Smooth muscle cell (in vitro differentiated cells): ENCODE measurements around the gene MLPH. TPM values are rescaled to one million over a fixed set of nuclear protein-coding genes. Genes with fewer than 3 reads are reported as not detected.

Experiments used
- DNase-seq: peaks from one replicate; lab custom pipeline; 2025; ENCODE audit not compliant: unreplicated experiment; lab: John Stamatoyannopoulos, UW
- H2AFZ ChIP-seq: fragments of 200-600 bp; sonication (generic); 2 replicates; pipeline ENCODE4 v1.6.0; 2016; ENCODE audit warnings: antibody characterized with exemption, low read depth, mild to moderate bottlenecking
- H3F3A ChIP-seq: fragments of 200-600 bp; sonication (generic); 2 replicates; pipeline ENCODE4 v1.6.0; 2017; ENCODE audit warnings: antibody characterized with exemption, low read depth
- H3K27ac ChIP-seq: fragments of 200-600 bp; sonication (generic); 2 replicates; pipeline ENCODE4 v1.5.1; 2016; ENCODE audit warnings: low read depth, mild to moderate bottlenecking
- H3K27me3 ChIP-seq: fragments of 200-600 bp; sonication (generic); 2 replicates; pipeline ENCODE4 v1.6.1; 2016; ENCODE audit warnings: low read depth, mild to moderate bottlenecking
- H3K36me3 ChIP-seq: fragments of 200-600 bp; sonication (generic); 2 replicates; pipeline ENCODE4 v1.5.1; 2016; ENCODE audit warnings: low read depth
- H3K4me1 ChIP-seq: fragments of 200-600 bp; sonication (generic); 2 replicates; pipeline ENCODE4 v1.5.1; 2016; ENCODE audit warnings: low read depth
- H3K4me2 ChIP-seq: fragments of 200-600 bp; sonication (generic); 2 replicates; pipeline ENCODE4 v1.6.0; 2016; ENCODE audit warnings: mild to moderate bottlenecking
- H3K4me3 ChIP-seq: fragments of 200-600 bp; sonication (generic); 2 replicates; pipeline ENCODE4 v1.5.1; 2016; ENCODE audit warnings: mild to moderate bottlenecking
- H3K79me2 ChIP-seq: fragments of 200-600 bp; sonication (generic); 2 replicates; pipeline ENCODE4 v1.6.0; 2016; ENCODE audit warnings: low read depth, mild to moderate bottlenecking
- H3K9ac ChIP-seq: fragments of 200-600 bp; sonication (generic); 2 replicates; pipeline ENCODE4 v1.6.0; 2016; ENCODE audit warnings: low read depth
- H3K9me3 ChIP-seq: fragments of 200-600 bp; sonication (generic); replicated peaks from 2 replicates; pipeline ENCODE4 v1.5.1; 2016; ENCODE audit warnings: low read depth
- H4K20me1 ChIP-seq: fragments of 200-600 bp; sonication (generic); 2 replicates; pipeline ENCODE4 v1.6.0; 2016; ENCODE audit warnings: low read depth
- WGBS: methylation state at CpG from one replicate; pipeline ENCODE4 v1.1.7; 2016; ENCODE audit warnings: low lambda C conversion rate; 5-methylcytosine and 5-hydroxymethylcytosine counted together
- polyA plus RNA-seq: library from polyadenylated mRNA; unstranded; fragments of >200 nt; fragmentation: Nextera tagmentation; extraction: Ambion mirVana; gene quantifications from 2 replicates; pipeline ENCODE4 v1.2.1, GENCODE V29; 2016
- total RNA-seq: library from RNA; depleted of rRNA; stranded (reverse); fragments of >200 nt; gene quantifications from 2 replicates; pipeline ENCODE4 v1.2.3, GENCODE V29; 2014
- TF ChIP-seq, protein P1 (sequence below): fragments of 200-600 bp; sonication (generic); IDR thresholded peaks from 2 replicates; pipeline ENCODE4 v1.5.1; 2017; ENCODE audit warnings: borderline replicate concordance, mild to moderate bottlenecking, antibody characterized with exemption; ENCODE audit not compliant: insufficient read depth, poor library complexity, severe bottlenecking

MLPH gene
- total and polyA plus RNA-seq, 2 experiments from 2014 or later, result 32.8 to 36.4 TPM

DNA sequence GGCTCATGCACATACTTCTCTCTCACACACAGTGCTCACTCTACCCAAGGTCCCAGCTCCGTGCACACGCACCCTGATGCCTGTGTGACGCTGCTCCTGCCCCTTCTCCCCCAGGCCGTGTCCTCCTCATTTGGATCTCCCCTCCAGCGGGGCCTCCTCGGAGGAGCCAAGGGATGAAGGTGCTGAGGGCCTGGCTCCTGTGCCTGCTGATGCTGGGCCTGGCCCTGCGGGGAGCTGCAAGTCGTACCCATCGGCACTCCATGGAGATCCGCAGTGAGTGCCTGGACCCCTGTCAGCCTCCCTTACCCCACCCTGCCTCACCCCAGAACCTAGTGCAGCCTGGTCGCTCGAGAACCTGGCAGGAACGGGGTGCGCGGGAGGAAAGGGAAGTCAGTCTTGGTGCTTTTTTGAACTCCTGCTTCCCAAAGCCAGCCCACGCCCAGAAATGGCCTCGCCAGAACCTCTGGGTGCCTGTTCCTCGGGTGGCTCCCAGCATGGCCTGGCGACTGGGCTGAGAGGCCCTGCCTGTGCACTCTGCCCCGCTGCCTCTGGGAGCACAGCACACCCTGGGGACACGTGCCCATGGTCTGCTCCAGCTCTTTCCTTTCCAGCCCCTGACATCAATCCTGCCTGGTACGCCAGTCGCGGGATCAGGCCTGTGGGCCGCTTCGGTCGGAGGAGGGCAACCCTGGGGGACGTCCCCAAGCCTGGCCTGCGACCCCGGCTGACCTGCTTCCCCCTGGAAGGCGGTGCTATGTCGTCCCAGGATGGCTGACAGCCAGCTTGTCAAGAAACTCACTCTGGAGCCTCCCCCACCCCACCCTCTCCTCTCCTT is 79.6 kb downstream of the MLPH start, which contains the start of gene PRLH:
Gene PRLH, plus strand, starts transcription at position 174 of the 835 bp plus-strand sequence. Its CDS starts 0 bp downstream, at position 174.
- H3K36me3 ChIP-seq, result no peaks in the 10 kb centered on the region
- no peaks in the 10 kb centered on the region for H3K4me1 ChIP-seq
- no peaks in the 10 kb centered on the region for H4K20me1 ChIP-seq
- no peaks in the 10 kb centered on the region for H3K9me3 ChIP-seq
- no peak within 1 kb of the TSS for H3K4me3 ChIP-seq
- 91% methylated on average over 32 of the region's 32 CpGs for WGBS
- no peak for DNase-seq
- no peak within 1 kb of the TSS for H3K4me2 ChIP-seq
- TF ChIP-seq, protein P1, sequence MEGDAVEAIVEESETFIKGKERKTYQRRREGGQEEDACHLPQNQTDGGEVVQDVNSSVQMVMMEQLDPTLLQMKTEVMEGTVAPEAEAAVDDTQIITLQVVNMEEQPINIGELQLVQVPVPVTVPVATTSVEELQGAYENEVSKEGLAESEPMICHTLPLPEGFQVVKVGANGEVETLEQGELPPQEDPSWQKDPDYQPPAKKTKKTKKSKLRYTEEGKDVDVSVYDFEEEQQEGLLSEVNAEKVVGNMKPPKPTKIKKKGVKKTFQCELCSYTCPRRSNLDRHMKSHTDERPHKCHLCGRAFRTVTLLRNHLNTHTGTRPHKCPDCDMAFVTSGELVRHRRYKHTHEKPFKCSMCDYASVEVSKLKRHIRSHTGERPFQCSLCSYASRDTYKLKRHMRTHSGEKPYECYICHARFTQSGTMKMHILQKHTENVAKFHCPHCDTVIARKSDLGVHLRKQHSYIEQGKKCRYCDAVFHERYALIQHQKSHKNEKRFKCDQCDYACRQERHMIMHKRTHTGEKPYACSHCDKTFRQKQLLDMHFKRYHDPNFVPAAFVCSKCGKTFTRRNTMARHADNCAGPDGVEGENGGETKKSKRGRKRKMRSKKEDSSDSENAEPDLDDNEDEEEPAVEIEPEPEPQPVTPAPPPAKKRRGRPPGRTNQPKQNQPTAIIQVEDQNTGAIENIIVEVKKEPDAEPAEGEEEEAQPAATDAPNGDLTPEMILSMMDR, result no peak
- H3K79me2 ChIP-seq, result no peaks in the 10 kb centered on the region
- no peaks in the 10 kb centered on the region for H3F3A ChIP-seq
- no peak within 1 kb of the TSS for H3K9ac ChIP-seq
- no peak within 1 kb of the TSS for H2AFZ ChIP-seq
- no peak within 1 kb of the TSS for H3K27ac ChIP-seq
- H3K27me3 ChIP-seq, result no peaks in the 10 kb centered on the region

DNA sequence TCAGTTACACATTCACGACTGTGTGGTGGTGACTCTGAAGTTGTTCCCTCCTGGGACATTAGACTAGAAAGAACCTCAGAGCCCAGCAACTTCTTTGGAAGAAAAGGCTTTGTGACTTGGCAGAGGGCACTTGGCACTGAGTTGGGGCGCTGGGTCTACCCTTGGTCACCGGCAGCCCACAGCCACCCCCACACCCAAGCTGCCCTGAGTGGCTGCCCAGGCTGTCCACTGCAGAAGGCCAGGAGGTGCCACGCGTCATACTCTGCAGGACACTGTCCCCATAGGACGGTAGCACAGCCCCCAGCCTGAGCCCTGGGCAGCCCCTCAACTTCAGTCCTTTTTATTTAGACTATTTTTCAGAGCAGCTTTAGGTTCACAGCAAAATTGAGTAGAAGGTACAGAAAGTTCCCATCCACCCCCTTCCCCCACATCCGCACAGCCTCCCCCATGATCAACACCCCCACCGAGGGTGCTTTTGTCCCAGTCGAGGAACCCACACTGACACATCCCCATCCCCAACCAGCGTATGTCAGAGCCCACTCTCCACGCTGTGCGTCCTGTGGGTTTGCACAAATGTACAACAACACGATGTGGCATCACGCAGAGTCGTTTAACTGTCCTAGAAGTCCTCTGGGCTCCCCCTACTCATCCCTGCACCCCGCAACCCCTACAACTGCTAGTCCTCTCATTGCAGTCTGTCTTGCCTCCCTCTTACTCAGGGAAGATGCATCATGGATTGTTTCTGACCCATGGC is 80.4 kb downstream of the MLPH start:
- 88% methylated on average over 16 of the region's 16 CpGs for WGBS
- Histone ChIP-seq H3K4me1 (no peaks in the 10 kb centered on the region), H3K27ac (no peak overlapping the region), H3K27me3 (no peaks in the 10 kb centered on the region), H3K4me3 (no peak overlapping the region), H3K4me2 (no peak overlapping the region), H3F3A (no peaks in the 10 kb centered on the region), H3K79me2 (no peaks in the 10 kb centered on the region), H3K9me3 (no peaks in the 10 kb centered on the region), H3K9ac (no peak overlapping the region), H3K36me3 (no peaks in the 10 kb centered on the region), H4K20me1 (no peaks in the 10 kb centered on the region), H2AFZ (no peak overlapping the region)
- TF ChIP-seq, protein P1, result no peak
- no peak for DNase-seq

DNA sequence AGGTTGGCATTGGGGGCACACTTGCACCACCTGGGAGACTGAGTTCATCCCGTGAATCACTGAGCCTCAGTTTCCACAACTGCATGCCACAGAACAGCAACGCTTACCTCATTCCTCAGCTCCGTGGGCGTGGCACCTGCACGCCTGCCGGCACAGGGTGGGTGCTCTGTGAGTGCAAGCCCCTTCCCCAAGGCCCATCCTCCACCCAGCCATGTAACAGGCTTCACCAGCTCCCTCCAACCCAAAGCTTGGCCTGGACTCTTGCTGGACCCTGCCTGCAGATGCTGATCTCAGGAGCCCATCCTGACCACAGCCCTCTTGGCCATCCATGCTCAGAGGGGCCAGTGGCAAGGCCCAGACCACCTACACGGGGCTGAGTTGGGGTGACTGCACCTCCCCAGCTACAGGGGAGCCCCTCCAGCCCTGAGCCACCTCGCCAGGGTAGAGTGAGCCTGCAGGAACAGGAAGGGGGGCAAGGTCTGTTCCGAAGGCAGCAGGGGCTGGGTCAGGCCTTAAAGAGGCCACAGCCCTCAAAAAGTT is 81.1 kb downstream of the MLPH start:
- H3K27me3 ChIP-seq, result no peaks in the 10 kb centered on the region

More for the DNA sequence above, 81.1 kb downstream of the MLPH start:
- no peaks in the 10 kb centered on the region for H4K20me1 ChIP-seq
- TF ChIP-seq, protein P1, result no peak
- H3K4me2 ChIP-seq, result no peak overlapping the region
- no peaks in the 10 kb centered on the region for H3K36me3 ChIP-seq
- H3K4me3 ChIP-seq, result no peak overlapping the region
- H3K79me2 ChIP-seq, result no peaks in the 10 kb centered on the region
- 85% methylated on average over 9 of the region's 9 CpGs for WGBS
- H3K9me3 ChIP-seq, result no peaks in the 10 kb centered on the region
- H2AFZ ChIP-seq, result no peak overlapping the region
- no peak overlapping the region for H3K27ac ChIP-seq
- no peaks in the 10 kb centered on the region for H3F3A ChIP-seq
- no peak for DNase-seq
- H3K9ac ChIP-seq, result no peak overlapping the region
- H3K4me1 ChIP-seq, result no peaks in the 10 kb centered on the region
